PC-9 (cell line): ENCODE measurements around the gene ASTN2. TPM values are rescaled to one million over a fixed set of nuclear protein-coding genes. Genes with fewer than 3 reads are reported as not detected.

Experiments used
- BruUV-seq: library from RNA; stranded (reverse); fragments of 400-500 nt; replicated peaks from 2 replicates; lab custom pipeline; 2021; lab: Mats Ljungman, UMichigan
- CTCF ChIA-PET: fragments of 300-600 bp; sonication (Branson Sonifier 250); formaldehyde crosslinking; loops from one replicate; lab custom pipeline; 2022; ENCODE audit warnings: antibody characterized with exemption; lab: Charles Lee
- POLR2A ChIA-PET: fragments of 300-600 bp; sonication (Branson Sonifier 250); formaldehyde crosslinking; loops from one replicate; lab custom pipeline; 2022; ENCODE audit warnings: antibody characterized with exemption; ENCODE audit not compliant: unreplicated experiment; lab: Charles Lee
- DNase-seq, 2 experiments: peaks; one replicate each; pipeline versions ENCODE4 v3.0.0 to v3.0.0-alpha.2; 2015 to 2022; ENCODE audit warnings: mixed read lengths in 1 of 2
- H2AFZ ChIP-seq: fragments of 200-600 bp; sonication (generic); 2 replicates; pipeline ENCODE4 v1.8.1; 2017; ENCODE audit warnings: antibody characterized with exemption
- H3F3A ChIP-seq: fragments of 200-600 bp; sonication (generic); 2 replicates; pipeline ENCODE4 v1.8.1; 2017; ENCODE audit warnings: antibody characterized with exemption, mild to moderate bottlenecking, low read depth; ENCODE audit not compliant: insufficient read depth
- H3K27ac ChIP-seq: fragments of 200-600 bp; sonication (generic); 2 replicates; pipeline ENCODE4 v1.6.1; 2016; ENCODE audit warnings: mixed run types
- H3K27me3 ChIP-seq: fragments of 200-600 bp; sonication (generic); 2 replicates; pipeline ENCODE4 v1.6.1; 2016; ENCODE audit warnings: low read depth, mixed run types; ENCODE audit not compliant: insufficient read depth
- H3K36me3 ChIP-seq: fragments of 200-600 bp; sonication (generic); 2 replicates; pipeline ENCODE4 v1.6.1; 2016; ENCODE audit warnings: low read depth, mixed run types
- H3K4me1 ChIP-seq: fragments of 200-600 bp; sonication (generic); replicated peaks from 2 replicates; pipeline ENCODE4 v1.6.1; 2016; ENCODE audit warnings: mixed run types; ENCODE audit not compliant: insufficient read depth
- H3K4me2 ChIP-seq: fragments of 200-600 bp; sonication (generic); 2 replicates; pipeline ENCODE4 v1.6.1; 2017; ENCODE audit warnings: mixed run types
- H3K4me3 ChIP-seq: fragments of 200-600 bp; sonication (generic); 2 replicates; pipeline ENCODE4 v1.6.1; 2016; ENCODE audit warnings: mixed run types
- H3K79me2 ChIP-seq: fragments of 200-600 bp; sonication (generic); 2 replicates; pipeline ENCODE4 v1.6.1; 2017; ENCODE audit warnings: low read depth, mixed run types
- H3K9me2 ChIP-seq: fragments of 200-600 bp; sonication (generic); 2 replicates; pipeline ENCODE4 v1.8.1; 2017; ENCODE audit warnings: mild to moderate bottlenecking; ENCODE audit not compliant: insufficient read depth
- H3K9me3 ChIP-seq: fragments of 200-600 bp; sonication (generic); 2 replicates; pipeline ENCODE4 v1.8.1; 2016; ENCODE audit warnings: low read depth; ENCODE audit not compliant: insufficient read depth
- H4K20me1 ChIP-seq: fragments of 200-600 bp; sonication (generic); 2 replicates; pipeline ENCODE4 v1.8.1; 2017; ENCODE audit not compliant: insufficient read depth
- EZH2 ChIP-seq: fragments of 200-600 bp; sonication (generic); IDR thresholded peaks from 2 replicates; pipeline ENCODE4 v1.8.0; 2017; ENCODE audit warnings: antibody characterized with exemption, low read depth
- intact Hi-C: fragments of 100-400 bp; cut with micrococcal nuclease; formaldehyde crosslinking; loops from one replicate; pipeline ENCODE4 v1.10.0; 2022; ENCODE audit not compliant: unreplicated experiment
- total RNA-seq: library from RNA; stranded (reverse); gene quantifications from 2 replicates; pipeline ENCODE4 v1.2.3, GENCODE V29; 2021
- TF ChIP-seq, protein P1 (sequence below): fragments of 200-600 bp; sonication (generic); conservative IDR thresholded peaks from 2 replicates; pipeline ENCODE4 v1.6.1; 2017; ENCODE audit warnings: mixed run types, antibody characterized with exemption, mild to moderate bottlenecking, moderate library complexity

The ASTN2 gene
- total RNA-seq, 1 experiment from 2014 or later: 6.2 TPM

DNA sequence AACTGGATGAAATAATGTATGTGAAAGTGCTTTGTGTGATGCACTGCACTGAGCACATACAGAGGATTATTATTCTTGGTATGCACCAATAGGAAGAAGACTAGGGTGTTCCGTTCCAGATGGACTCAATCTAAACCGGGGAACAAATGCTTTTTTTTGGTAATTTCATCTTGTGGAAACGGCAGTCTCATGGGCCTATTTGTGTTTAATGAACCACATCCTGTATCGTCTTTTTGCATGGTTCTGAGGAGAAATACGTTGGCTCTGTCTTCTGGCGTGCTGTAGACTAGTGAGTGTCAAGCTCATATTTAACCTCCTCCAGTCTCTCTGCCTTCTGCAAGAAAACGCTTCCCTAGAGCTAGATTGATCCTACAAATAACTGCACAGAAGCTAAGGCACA lies 697.7 kb downstream of the ASTN2 start:
- intact Hi-C loops: no loop called here
- Histone ChIP-seq H3K36me3 (no peaks in the 10 kb centered on the region), H3K4me1 (no peaks in the 10 kb centered on the region), H3F3A (no peaks in the 10 kb centered on the region), H3K27me3 (no peaks in the 10 kb centered on the region), H4K20me1 (no peaks in the 10 kb centered on the region), H3K9me3 (no peaks in the 10 kb centered on the region), H3K9me2 (no peaks in the 10 kb centered on the region), H3K27ac (no peak overlapping the region), H3K4me3 (no peak overlapping the region), H3K4me2 (no peak overlapping the region), H2AFZ (no peak overlapping the region), H3K79me2 (no peaks in the 10 kb centered on the region)
- TF ChIP-seq, protein P1, sequence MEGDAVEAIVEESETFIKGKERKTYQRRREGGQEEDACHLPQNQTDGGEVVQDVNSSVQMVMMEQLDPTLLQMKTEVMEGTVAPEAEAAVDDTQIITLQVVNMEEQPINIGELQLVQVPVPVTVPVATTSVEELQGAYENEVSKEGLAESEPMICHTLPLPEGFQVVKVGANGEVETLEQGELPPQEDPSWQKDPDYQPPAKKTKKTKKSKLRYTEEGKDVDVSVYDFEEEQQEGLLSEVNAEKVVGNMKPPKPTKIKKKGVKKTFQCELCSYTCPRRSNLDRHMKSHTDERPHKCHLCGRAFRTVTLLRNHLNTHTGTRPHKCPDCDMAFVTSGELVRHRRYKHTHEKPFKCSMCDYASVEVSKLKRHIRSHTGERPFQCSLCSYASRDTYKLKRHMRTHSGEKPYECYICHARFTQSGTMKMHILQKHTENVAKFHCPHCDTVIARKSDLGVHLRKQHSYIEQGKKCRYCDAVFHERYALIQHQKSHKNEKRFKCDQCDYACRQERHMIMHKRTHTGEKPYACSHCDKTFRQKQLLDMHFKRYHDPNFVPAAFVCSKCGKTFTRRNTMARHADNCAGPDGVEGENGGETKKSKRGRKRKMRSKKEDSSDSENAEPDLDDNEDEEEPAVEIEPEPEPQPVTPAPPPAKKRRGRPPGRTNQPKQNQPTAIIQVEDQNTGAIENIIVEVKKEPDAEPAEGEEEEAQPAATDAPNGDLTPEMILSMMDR: no peak
- no peak for TF ChIP-seq EZH2
- no TSS peak for BruUV-seq
- CTCF ChIA-PET: no interaction called here
- POLR2A ChIA-PET: no interaction called here
- DNase-seq: no peak

DNA sequence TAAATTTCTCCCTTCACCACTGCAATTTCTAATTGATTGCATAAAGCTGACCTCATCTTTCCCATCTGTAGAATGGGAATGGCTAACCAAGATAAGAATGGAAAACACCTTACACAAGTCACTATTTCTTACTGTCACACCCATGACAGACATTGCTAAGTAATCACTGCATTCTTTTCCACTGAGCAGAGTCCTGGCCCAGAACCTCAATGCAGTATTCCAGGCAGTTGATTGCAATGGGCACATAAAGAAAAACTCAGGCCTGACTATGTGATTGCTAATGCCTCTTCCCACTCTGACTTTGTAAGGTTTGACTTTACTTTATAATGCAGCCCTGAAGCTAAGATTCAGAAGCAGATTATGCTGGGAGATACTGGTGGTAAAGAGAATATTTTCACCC lies 698.4 kb downstream of the ASTN2 start:
- CTCF ChIA-PET: no interaction called here
- Histone ChIP-seq H2AFZ (no peak overlapping the region), H3K27ac (no peak overlapping the region), H3K4me1 (no peaks in the 10 kb centered on the region), H3K9me2 (no peaks in the 10 kb centered on the region), H3F3A (no peaks in the 10 kb centered on the region), H3K9me3 (no peaks in the 10 kb centered on the region), H3K27me3 (no peaks in the 10 kb centered on the region), H4K20me1 (no peaks in the 10 kb centered on the region), H3K79me2 (no peaks in the 10 kb centered on the region), H3K36me3 (no peaks in the 10 kb centered on the region), H3K4me2 (no peak overlapping the region), H3K4me3 (no peak overlapping the region)
- intact Hi-C loops: no loop called here
- DNase-seq: no peak
- POLR2A ChIA-PET: no interaction called here
- TF ChIP-seq EZH2: no peak
- TF ChIP-seq, protein P1: no peak
- BruUV-seq: no TSS peak

DNA sequence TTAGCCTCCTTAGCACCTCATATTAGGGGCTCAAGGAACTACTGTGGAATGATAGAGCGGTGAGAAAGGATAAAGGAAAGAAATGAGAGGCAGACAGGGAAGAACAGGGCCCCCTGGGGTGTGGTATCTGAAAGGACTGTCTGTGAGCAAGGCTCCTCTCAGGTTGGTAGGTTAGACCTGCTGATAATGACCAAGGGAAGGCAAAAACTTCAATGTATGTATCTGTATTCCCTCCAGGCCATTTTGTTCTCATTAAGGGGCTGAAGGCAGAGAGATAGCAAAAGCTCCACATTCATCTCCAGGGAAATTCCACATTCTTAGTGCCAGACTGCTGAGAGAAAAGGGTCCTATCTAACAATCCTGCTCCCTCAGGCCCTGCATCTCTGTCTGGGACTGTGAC lies 699.1 kb downstream of the ASTN2 start:
- intact Hi-C loops: no loop called here
- no peaks in the 10 kb centered on the region for H3K4me1 ChIP-seq
- no peaks in the 10 kb centered on the region for H3F3A ChIP-seq
- no peaks in the 10 kb centered on the region for H3K9me2 ChIP-seq
- no TSS peak for BruUV-seq
- no peak overlapping the region for H2AFZ ChIP-seq
- H4K20me1 ChIP-seq: no peaks in the 10 kb centered on the region
- no peaks in the 10 kb centered on the region for H3K27me3 ChIP-seq
- ChIA-PET POLR2A (no interaction called here), CTCF (no interaction called here)
- no peaks in the 10 kb centered on the region for H3K9me3 ChIP-seq
- H3K4me3 ChIP-seq: no peak overlapping the region
- no peaks in the 10 kb centered on the region for H3K79me2 ChIP-seq
- no peak overlapping the region for H3K4me2 ChIP-seq
- H3K27ac ChIP-seq: no peak overlapping the region
- H3K36me3 ChIP-seq: no peaks in the 10 kb centered on the region
- TF ChIP-seq, protein P1: no peak
- no peak for TF ChIP-seq EZH2
- no peak for DNase-seq
